ENCODE measurements around the gene SLC22A23.
A peak's percentile ranks its signal among the peaks of the same experiment; 100 is the strongest.

- TF ChIP-seq POLR2AphosphoS5 (IDR thresholded peaks at IDR 0.05) = peak in 1 of 3 donors; percentile 37
- no peak for TF ChIP-seq CTCF (IDR thresholded peaks at IDR 0.05)
Measured at GRCh38 chr6:3334555-3334954, 122.3 kb downstream of the SLC22A23 start.

Measured in stomach (tissue), 4 donors.